GM12878 (cell line): Measurements from ENCODE around the gene PRRC2B. TPM values are rescaled to one million over a fixed set of nuclear protein-coding genes. Genes with fewer than 3 reads are reported as not detected.

Experiments
- ATAC-seq: fragments of 200-7000 bp; cut with Tn5 transposase; 3 replicates; pipeline ENCODE4 v1.9.1; 2020; ENCODE audit warnings: mild to moderate bottlenecking, moderate library complexity
- BruUV-seq: library from RNA; stranded (reverse); fragments of 400-500 nt; replicated peaks from 2 replicates; lab custom pipeline; 2021; lab: Mats Ljungman, UMichigan
- CTCF ChIA-PET: fragments of 300-600 bp; sonication (Branson Sonifier 250); formaldehyde crosslinking; extraction: SDS; loops from one replicate; lab custom pipeline; 2021; ENCODE audit warnings: inconsistent platforms; lab: Yijun Ruan, JAX
- POLR2A ChIA-PET: fragments of 350-600 bp; formaldehyde crosslinking; extraction: SDS; loops from one replicate; lab custom pipeline; 2021; ENCODE audit warnings: inconsistent platforms; lab: Charles Lee
- RAD21 ChIA-PET: fragments of 300-600 bp; sonication (Branson Sonifier 250); formaldehyde crosslinking; loops from one replicate; lab custom pipeline; 2023; ENCODE audit warnings: antibody characterized with exemption; ENCODE audit not compliant: unreplicated experiment; lab: Charles Lee
- SMC1A ChIA-PET: fragments of 300-600 bp; sonication (Branson Sonifier 250); formaldehyde crosslinking; loops from one replicate; lab custom pipeline; 2023; ENCODE audit not compliant: unreplicated experiment, uncharacterized antibody; lab: Charles Lee
- DNase-seq: peaks from one replicate; pipeline ENCODE4 v3.0.0-alpha.2; 2011; ENCODE audit warnings: low read depth, low spot score
- FAIRE-seq: peaks from 3 replicates; lab custom pipeline; 2011; peaks lifted over from hg19 to GRCh38; lab: Jason Lieb, UNC
- H2AFZ ChIP-seq: 2 replicates; pipeline ENCODE4 v1.6.0; 2011; ENCODE audit warnings: low read depth, low read length, control low read depth; ENCODE audit not compliant: control insufficient read depth
- H3K27ac ChIP-seq: 2 replicates; pipeline ENCODE4 v1.5.1; 2011; ENCODE audit warnings: control low read depth; ENCODE audit not compliant: control insufficient read depth, insufficient read depth
- H3K27me3 ChIP-seq, 2 experiments: replicated peaks in 1 of 2; 2 replicates each; pipeline versions ENCODE4 v1.6.0 to v1.6.1; 2011; ENCODE audit warnings: low read length in 1 of 2; ENCODE audit not compliant: control insufficient read depth in 2 of 2, insufficient read depth in 2 of 2
- H3K36me3 ChIP-seq, 2 experiments: 2 replicates each; pipeline ENCODE4 v1.5.1; 2011; ENCODE audit warnings: low read length in 1 of 2; ENCODE audit not compliant: control insufficient read depth in 2 of 2, insufficient read depth in 2 of 2
- H3K4me1 ChIP-seq: 2 replicates; pipeline ENCODE4 v1.6.1; 2011; ENCODE audit warnings: mild to moderate bottlenecking, low read length, moderate library complexity, mixed read lengths; ENCODE audit not compliant: control insufficient read depth, insufficient read depth
- H3K4me2 ChIP-seq: 2 replicates; pipeline ENCODE4 v1.6.0; 2011; ENCODE audit warnings: control low read depth; ENCODE audit not compliant: control insufficient read depth, insufficient read depth
- H3K4me3 ChIP-seq: fragments of 200-600 bp; sonication (generic); 2 replicates; pipeline ENCODE4 v1.5.1; 2016
- H3K79me2 ChIP-seq: 2 replicates; pipeline ENCODE4 v1.6.0; 2011; ENCODE audit warnings: low read length; ENCODE audit not compliant: control insufficient read depth, insufficient read depth
- H3K9ac ChIP-seq: 2 replicates; pipeline ENCODE4 v1.8.0; 2011; ENCODE audit warnings: low read length, control low read depth, mixed read lengths; ENCODE audit not compliant: control insufficient read depth, insufficient read depth
- H3K9me3 ChIP-seq: replicated peaks from 3 replicates; pipeline ENCODE4 v1.5.1; 2011; ENCODE audit warnings: mild to moderate bottlenecking, low read length; ENCODE audit not compliant: control insufficient read depth, insufficient read depth
- H4K20me1 ChIP-seq: 2 replicates; pipeline ENCODE4 v1.6.0; 2011; ENCODE audit not compliant: control insufficient read depth, insufficient read depth
- BCL3 ChIP-seq: IDR thresholded peaks from 2 replicates; pipeline ENCODE4 v1.6.1; 2011; ENCODE audit warnings: borderline replicate concordance, low read depth, mild to moderate bottlenecking, moderate library complexity, low read length; ENCODE audit not compliant: insufficient read depth, poor library complexity, severe bottlenecking
- BRCA1 ChIP-seq: IDR thresholded peaks from 2 replicates; pipeline ENCODE4 v1.6.1; 2011; ENCODE audit warnings: low read depth, low read length, improper control_type of control experiment
- CEBPB ChIP-seq, 2 experiments: fragments of 150-350 bp in 1 of 2; IDR thresholded peaks; 2 replicates each; pipeline ENCODE4 v1.6.1; 2012 to 2014; ENCODE audit warnings: low read depth in 2 of 2, low read length in 2 of 2, borderline replicate concordance in 1 of 2, inconsistent platforms in 1 of 2
- CREM ChIP-seq: IDR thresholded peaks from 2 replicates; pipeline ENCODE4 v1.6.1; 2014; ENCODE audit warnings: antibody characterized with exemption, low read depth
- ESRRA ChIP-seq: IDR thresholded peaks from 2 replicates; pipeline ENCODE4 v1.6.1; 2012; ENCODE audit warnings: mild to moderate bottlenecking, low read length, improper control_type of control experiment
- EZH2 ChIP-seq: IDR thresholded peaks from 2 replicates; pipeline ENCODE4 v1.6.1; 2012; ENCODE audit warnings: low read depth, mild to moderate bottlenecking, control low read depth, inconsistent platforms, low read length, borderline replicate concordance; ENCODE audit not compliant: control insufficient read depth
- FOS ChIP-seq: IDR thresholded peaks from 3 replicates; pipeline ENCODE4 v1.6.1; 2011; ENCODE audit warnings: borderline replicate concordance; ENCODE audit not compliant: insufficient read length; ENCODE audit errors: extremely low read depth
- HDGF ChIP-seq: fragments of 450-650 bp; IDR thresholded peaks from 2 replicates; pipeline ENCODE4 v1.6.1; 2016; ENCODE audit warnings: antibody characterized with exemption
- JUND ChIP-seq: IDR thresholded peaks from 2 replicates; pipeline ENCODE4 v1.6.1; 2012; ENCODE audit warnings: low read depth, mild to moderate bottlenecking, low read length, improper control_type of control experiment, moderate library complexity
- KAT2A ChIP-seq: conservative IDR thresholded peaks from 2 replicates; pipeline ENCODE4 v1.6.1; 2011; ENCODE audit warnings: low read depth, low read length; ENCODE audit not compliant: control insufficient read depth
- KDM1A ChIP-seq: fragments of 200-600 bp; sonication (generic); IDR thresholded peaks from 2 replicates; pipeline ENCODE4 v1.6.1; 2016; ENCODE audit warnings: borderline replicate concordance
- KLF5 ChIP-seq: fragments of 450-650 bp; IDR thresholded peaks from 2 replicates; pipeline ENCODE4 v1.6.1; 2014; ENCODE audit warnings: mild to moderate bottlenecking; ENCODE audit not compliant: partially characterized antibody
- LARP7 ChIP-seq: fragments of 450-650 bp; IDR thresholded peaks from 2 replicates; pipeline ENCODE4 v1.6.1; 2017; ENCODE audit warnings: mild to moderate bottlenecking
- MYB ChIP-seq: fragments of 150-350 bp; IDR thresholded peaks from 2 replicates; pipeline ENCODE4 v1.6.1; 2014; ENCODE audit warnings: mild to moderate bottlenecking, low read depth, low read length, borderline replicate concordance
- MYC ChIP-seq: IDR thresholded peaks from 2 replicates; pipeline ENCODE4 v1.6.1; 2011; ENCODE audit warnings: mild to moderate bottlenecking, low read length, moderate library complexity, inconsistent platforms; ENCODE audit not compliant: insufficient read depth, insufficient replicate concordance, insufficient read length, severe bottlenecking
- NFYB ChIP-seq: IDR thresholded peaks from 2 replicates; pipeline ENCODE4 v1.6.1; 2011; ENCODE audit warnings: low read depth, mild to moderate bottlenecking, low read length, improper control_type of control experiment, moderate library complexity; ENCODE audit not compliant: insufficient read depth
- NR2F1 ChIP-seq: fragments of 450-650 bp; conservative IDR thresholded peaks from 2 replicates; pipeline ENCODE4 v1.6.1; 2017; ENCODE audit warnings: mild to moderate bottlenecking
- SIX5 ChIP-seq: IDR thresholded peaks from 2 replicates; pipeline ENCODE4 v1.6.1; 2011; ENCODE audit warnings: mild to moderate bottlenecking, low read depth, low read length, moderate library complexity; ENCODE audit not compliant: severe bottlenecking
- USF1 ChIP-seq: IDR thresholded peaks from 2 replicates; pipeline ENCODE4 v1.6.1; 2011; ENCODE audit warnings: borderline replicate concordance, low read depth, mild to moderate bottlenecking, moderate library complexity, mixed read lengths, low read length; ENCODE audit not compliant: insufficient read depth; ENCODE audit errors: extremely low read length
- WRNIP1 ChIP-seq: IDR thresholded peaks from 2 replicates; pipeline ENCODE4 v1.6.1; 2011; ENCODE audit warnings: low read depth, low read length, improper control_type of control experiment, borderline replicate concordance
- WGBS: methylation state at CpG from one replicate; pipeline ENCODE4 v1.1.6; 2016; ENCODE audit warnings: low lambda C conversion rate; ENCODE audit not compliant: insufficient replicate concordance, insufficient coverage; ENCODE audit errors: missing lambda C conversion rate; 5-methylcytosine and 5-hydroxymethylcytosine counted together
- in situ Hi-C: fragments of 300-500 bp; cut with MboI; formaldehyde crosslinking; loops from 9 replicates; pipeline ENCODE4 v1.14.3; 2018; ENCODE audit warnings: mixed read lengths
- intact Hi-C: fragments of 100-400 bp; cut with micrococcal nuclease; formaldehyde crosslinking; loops from one replicate; pipeline ENCODE4 v1.14.2; 2022; ENCODE audit not compliant: unreplicated experiment
- polyA plus RNA-seq, 11 experiments: library from polyadenylated mRNA; depleted of rRNA in 4 of 11; unstranded in 6 of 11; stranded (reverse) in 5 of 11; fragments of >200 nt; fragmentation: Nextera tagmentation in 4 of 11; fragmentation: Illumina TruSeq in 1 of 11; extraction: Ambion mirVana in 4 of 11; extraction: Trizol in 1 of 11; gene quantifications; 1 replicate in 1 of 11; 2 replicates in 10 of 11; pipeline versions ENCODE4 v1.2.1 to v1.2.3, GENCODE V29; 2011 to 2016; ENCODE audit warnings: inconsistent platforms in 2 of 11, missing spikeins in 2 of 11, low read depth in 1 of 11
- total RNA-seq, 4 experiments: library from RNA; depleted of rRNA in 3 of 4; stranded (reverse); fragments of >200 nt in 3 of 4; fragmentation: Illumina TruSeq in 1 of 4; extraction: Trizol in 1 of 4; gene quantifications; 2 replicates each; pipeline versions ENCODE4 v1.2.1 to v1.2.3, GENCODE V29; 2013 to 2021

Gene PRRC2B
- total and polyA plus RNA-seq, 10 of the 15 experiments (the other 5 are each of a cell fraction or from before 2014, with no cell fraction given) = 0.84 to 155 (median 28.7) TPM

- FAIRE-seq = no peak
- H3K9ac ChIP-seq = no peak overlapping the region
- no peak for ATAC-seq
Measured at GRCh38 chr9:131448818-131449217, 54.9 kb downstream of the PRRC2B start.

More at GRCh38 chr9:131448818-131449217, 54.9 kb downstream of the PRRC2B start:
- SMC1A ChIA-PET = interaction anchor here (0.8 kb wide), 1 partner anchor 31 kb away, joined by 3 read pairs; no protein-coding TSS in a partner anchor
- intact Hi-C loops (no loop called here), in situ Hi-C loops (no loop called here)
- Histone ChIP-seq H2AFZ (no peak overlapping the region), H3K36me3 (peaks cover 25 to 48% of the 10 kb centered on the region in 2 experiments), H3K4me3 (no peak overlapping the region), H4K20me1 (no peaks in the 10 kb centered on the region), H3K27me3 (no peaks in the 10 kb centered on the region), H3K27ac (no peak overlapping the region), H3K9me3 (no peaks in the 10 kb centered on the region), H3K4me2 (no peak overlapping the region)
- RAD21 ChIA-PET = interaction anchor here (1.3 kb wide), 1 partner anchor 30 kb away, joined by 3 read pairs; no protein-coding TSS in a partner anchor
- no TSS peak for BruUV-seq
- CTCF ChIA-PET = no interaction called here
- WGBS = 100% methylated on average over 3 of the region's 3 CpGs
- TF ChIP-seq MYC (no peak), USF1 (no peak), BCL3 (no peak), MYB (no peak), LARP7 (no peak), CEBPB (IDR thresholded peaks at IDR 0.05; ENCODE audit: borderline replicate concordance in 1 of 2, low read depth in 2 of 2, low read length in 2 of 2) (no peak), WRNIP1 (no peak), KDM1A (no peak), NFYB (no peak), CREM (no peak), JUND (no peak), KAT2A (no peak), FOS (no peak), ESRRA (no peak), KLF5 (no peak), SIX5 (no peak), BRCA1 (no peak), HDGF (no peak), NR2F1 (no peak), EZH2 (no peak)
- TF ChIP-seq, all 136 proteins: peak for 0
- Histone ChIP-seq H3K4me1 (no peaks in the 10 kb centered on the region), H3K79me2 (peaks cover 1% of the 10 kb centered on the region)
- POLR2A ChIA-PET = no interaction called here
- no peak for DNase-seq
